Dermis blood vessel endothelial cell (primary cell): ENCODE results near the gene GPR89A. TPM values are rescaled to one million over a fixed set of nuclear protein-coding genes. Genes with fewer than 3 reads are reported as not detected.
"Not testable (repeated sequence)": the region's sequence is repeated elsewhere in the genome, so short reads cannot be mapped to it uniquely, and the experiment has no call there.

Source experiments
- DNase-seq: peaks from one replicate; pipeline ENCODE4 v3.0.0; 2010
- total RNA-seq: library from RNA; depleted of rRNA; stranded (reverse); fragments of >200 nt; gene quantifications from 2 replicates; pipeline ENCODE4 v1.2.3, GENCODE V29; 2014

GPR89A gene
- total RNA-seq, 1 donor from 2014 or later = 31.1 TPM

DNA sequence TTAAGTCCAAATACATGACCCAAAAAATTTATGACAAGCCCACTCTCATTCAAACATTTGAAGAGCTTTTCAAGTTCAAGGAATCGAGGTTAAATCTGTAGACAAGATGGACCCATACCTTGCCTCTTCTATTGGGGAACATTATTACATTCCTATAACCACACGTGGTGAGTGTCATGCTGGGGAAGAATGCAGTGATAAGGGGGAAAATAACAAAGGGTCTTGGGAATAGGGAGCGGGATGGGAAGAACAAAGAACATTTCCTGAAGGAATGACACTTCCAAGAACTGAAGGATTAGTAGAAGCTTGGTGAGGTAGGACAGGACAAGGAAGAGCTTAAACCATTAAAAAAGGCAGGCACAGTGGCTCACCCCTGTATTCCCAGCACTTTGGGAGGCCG lies 80.5 kb downstream of the GPR89A start:
- DNase-seq = no peak

DNA sequence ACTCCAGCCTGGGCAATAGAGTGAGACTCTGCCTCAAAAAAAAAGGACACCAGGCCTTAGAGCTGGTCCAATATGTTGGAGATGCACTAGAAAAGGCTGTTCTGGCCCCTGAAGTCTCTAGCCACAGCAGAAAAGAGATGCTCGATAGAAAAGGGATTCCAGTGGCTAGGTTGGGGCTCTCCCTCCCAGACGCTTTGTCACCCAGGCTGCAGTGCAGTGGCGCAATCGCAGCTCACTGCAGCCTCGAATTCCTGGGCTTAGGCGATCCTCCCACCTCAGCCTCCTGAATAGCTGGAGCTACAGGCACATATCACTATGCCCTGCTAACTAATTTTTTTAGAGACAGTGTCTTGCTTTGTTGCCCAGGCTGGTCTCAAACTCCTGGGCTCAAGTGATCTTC lies 81.1 kb downstream of the GPR89A start:
- no peak for DNase-seq

DNA sequence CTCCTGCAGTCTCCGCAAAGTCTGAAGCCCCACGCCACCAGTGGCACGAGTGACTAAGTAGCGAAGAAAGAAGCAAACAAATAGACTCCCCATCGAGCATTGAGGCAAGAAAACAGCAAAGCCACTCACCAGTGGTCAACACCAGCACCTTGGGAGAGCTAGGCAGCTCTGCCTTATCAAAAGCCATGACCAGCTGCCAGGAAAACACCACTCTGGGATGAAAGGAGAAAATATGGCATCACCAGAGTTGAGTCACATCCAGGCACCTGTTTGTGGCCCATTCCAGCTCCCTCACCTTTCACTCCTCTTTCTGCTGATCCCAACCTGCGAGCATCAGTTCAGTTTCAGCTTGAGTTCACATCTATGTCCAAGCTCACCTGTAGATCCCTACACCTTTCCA lies 82.1 kb downstream of the GPR89A start:
- DNase-seq = no peak

DNA sequence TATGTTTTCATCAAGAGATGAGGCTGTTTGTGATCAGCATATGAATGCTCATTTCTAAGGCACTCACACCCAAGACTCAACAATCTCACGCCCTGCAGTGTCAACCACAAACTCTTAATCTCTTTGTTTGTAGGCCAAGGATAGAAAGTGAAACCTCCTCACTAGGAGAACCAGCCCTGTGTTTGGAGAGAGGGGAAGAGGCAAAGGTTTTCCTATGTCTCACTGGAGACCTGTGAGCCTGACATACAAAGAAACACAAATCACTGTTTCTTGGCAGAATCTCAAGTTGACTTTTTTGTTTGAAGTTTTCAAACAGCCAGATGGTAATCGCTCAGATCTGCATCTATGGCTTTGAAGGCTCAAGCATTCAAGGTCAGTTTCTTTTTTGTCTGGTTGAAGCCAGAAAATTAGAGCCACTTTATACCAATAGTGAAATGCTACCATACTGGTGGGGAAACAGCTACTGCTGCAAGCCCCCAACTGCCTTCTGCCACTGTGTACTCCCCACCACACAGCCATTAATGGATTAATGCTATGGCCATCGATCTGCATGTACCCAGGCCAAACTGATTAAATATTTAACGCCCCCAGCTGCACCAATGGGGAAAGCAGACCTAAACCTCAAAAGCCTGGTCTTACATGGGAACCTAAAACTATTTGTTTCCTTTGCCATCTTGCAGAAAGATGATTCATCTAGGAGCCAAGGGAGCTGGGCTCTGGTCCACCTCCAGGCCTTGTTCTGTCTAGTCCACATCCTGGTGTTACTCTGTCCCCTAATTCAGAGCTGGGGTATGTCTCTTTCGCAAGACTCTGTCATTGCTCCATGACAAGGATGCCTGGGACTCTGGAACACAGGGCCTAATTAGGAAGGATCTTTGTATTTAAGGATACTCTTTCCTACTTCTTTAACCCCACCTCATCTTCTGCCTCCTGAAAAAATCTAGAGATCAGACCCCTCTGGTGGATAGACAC lies 83.1 kb downstream of the GPR89A start:
- peak; percentile 49 for DNase-seq

DNA sequence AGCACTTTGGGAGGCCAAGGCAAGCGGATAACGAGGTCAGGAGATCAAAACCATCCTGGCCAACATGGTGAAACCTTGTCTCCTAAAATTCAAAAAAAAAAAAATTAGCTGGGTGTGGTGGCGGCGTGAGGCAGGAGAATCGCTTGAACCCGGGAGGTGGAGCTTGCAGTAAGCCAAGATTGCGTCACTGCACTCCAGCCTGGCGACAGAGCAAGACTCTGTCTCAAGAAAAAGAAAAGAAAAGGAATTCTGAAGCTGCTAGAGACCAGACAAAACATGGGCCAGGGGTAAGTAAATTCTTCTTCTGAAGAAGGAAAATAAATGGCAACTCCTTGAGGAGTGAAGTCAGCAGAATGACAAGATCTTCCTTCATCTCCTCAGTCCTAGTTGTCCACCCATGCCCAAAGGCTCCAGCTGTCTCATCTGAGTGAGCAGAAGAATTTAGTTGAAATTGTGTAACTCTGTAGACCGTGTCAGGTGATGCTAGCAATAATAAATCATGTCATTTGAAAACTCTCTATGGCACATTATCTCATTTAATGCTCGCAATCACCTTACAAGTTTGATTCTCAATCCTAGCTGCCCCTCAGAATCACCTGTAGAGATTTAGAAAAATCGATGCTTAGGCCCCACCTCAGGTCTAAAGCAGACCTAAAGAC lies 85.1 kb downstream of the GPR89A start:
- no peak for DNase-seq

DNA sequence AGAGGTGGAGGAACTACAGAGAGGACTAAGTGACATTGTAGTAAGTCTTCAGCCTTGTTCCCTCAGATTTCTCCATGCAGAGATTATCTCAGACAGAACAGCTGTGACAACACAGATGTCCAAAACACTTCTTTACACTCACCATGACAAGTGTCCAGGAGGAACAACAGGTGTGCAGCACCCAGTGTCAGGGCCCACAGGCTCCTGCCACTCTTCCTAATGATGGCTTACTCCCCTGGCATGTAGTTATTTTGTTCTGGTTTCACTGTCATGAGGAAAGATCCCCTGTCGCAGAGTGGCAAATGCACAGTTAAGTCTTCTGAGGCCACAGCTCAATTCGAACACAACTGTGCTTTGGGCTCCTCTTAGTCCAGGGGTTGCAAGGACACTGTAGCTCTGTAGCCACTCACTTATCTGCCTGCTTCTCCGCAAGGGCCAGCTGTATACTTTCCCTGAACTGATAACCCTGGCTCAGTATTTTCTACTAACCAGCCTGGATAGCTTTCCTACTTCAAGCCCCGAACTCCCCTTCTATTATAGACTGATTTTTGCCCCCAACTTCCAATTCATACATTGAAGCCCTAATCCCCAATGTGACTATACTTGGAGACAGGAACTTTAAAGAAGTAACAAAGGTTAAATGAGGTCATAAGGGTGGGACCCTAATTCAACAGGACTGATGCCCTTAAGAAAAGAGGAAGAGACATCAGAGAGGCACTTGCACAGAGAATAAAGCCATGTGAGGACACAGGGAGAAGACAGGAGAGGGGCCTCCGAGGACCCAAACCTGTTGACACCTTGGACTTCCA lies 88.2 kb downstream of the GPR89A start:
- DNase-seq = no peak

DNA sequence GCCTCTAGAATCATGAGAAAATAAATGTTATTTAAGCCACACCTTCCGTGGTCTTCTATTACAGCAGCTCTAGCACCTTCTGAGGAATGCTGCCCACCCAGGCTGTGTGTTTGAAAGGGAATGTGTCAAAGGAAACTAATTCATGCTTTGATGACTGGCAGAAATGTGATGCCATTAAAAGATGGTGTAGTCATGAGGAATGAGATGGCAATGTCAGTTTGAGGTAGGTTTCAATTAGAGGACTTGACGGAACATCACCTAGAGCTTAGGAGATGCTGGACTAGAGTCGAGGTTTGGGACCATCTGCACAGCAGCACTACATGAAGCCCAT lies 88.8 kb downstream of the GPR89A start:
- no peak for DNase-seq

DNA sequence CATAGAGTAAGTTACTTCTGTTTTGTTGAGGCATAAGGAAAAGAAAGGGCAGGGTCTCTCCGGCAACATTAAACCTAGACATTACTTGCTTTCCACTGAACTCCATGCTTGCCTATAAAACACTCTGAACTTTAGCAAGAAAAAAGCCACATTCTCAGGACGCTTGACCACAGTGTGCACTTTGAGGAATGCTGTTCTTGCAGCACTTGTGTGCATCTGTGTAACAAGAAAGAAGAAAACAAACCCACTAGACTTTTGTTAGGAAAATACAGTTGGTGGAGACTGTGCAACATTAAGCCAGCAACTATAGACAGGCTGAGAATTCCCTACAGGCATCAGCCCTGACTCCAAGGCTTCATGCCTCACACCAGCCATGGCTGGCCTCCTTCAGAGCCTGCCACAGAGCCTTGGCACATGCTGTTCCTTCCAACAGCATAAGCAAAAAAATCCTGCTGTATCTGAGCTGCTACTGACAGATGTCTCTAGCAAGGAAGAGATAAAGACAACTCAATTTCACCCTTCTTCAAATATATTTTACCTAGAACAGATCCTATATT lies 93.6 kb downstream of the GPR89A start:
- no peak for DNase-seq

DNA sequence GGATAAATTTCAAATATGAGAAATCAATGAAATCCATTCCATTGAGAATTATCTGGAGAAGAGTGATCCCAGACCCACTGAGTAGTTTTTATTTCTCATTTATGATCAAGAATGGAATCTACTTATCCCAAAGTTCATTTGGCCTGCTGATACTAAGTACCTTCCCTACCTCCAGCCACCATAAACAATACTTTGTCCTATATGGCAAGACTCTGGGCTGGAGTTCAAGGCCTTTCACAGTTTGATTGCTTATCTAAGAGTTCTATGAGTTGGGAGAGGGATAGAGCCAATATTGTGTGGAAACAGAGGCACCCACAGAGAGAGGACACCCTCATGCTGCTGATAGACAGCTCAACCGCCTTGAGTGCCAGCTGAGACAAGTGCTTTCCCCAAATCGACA lies 94.3 kb downstream of the GPR89A start:
- DNase-seq = no peak

DNA sequence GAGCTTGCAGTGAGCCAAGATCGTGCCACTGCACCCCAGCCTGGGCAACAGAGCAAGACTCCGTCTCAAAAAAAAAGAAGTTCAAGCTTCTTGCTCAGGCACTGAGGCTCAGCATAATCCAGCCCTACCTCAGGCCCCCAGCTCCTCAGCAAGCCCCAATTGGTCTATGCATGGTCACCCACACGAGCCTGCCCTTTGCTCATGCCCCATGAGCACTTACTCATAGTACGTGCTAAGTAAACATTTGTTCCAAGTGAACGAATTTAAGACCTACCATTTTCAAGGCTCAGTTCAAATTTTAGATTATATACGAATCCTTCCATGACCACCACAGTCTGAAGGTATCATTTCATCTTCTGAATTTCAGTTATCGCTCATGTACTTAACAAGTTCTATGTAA lies 95.0 kb downstream of the GPR89A start:
- no peak for DNase-seq

DNA sequence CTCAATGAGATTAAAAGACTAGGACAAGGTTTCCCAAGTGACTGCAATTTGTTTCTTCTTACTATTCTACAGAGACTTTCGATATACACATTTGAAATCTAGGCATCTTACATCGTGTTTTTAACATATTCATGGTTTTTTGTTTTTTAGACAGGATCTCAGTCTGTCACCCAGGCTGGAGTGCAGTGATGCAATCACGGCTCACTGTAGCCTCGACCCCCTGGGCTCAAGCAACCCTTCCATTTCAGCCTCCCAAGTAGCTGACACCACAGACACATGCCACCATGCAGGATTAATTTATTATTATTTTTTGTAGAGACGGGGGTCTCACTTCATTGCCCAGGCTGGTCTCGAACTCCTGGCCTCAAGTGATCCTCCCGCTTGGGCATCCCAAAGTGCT lies 97.8 kb downstream of the GPR89A start:
- DNase-seq = no peak

DNA sequence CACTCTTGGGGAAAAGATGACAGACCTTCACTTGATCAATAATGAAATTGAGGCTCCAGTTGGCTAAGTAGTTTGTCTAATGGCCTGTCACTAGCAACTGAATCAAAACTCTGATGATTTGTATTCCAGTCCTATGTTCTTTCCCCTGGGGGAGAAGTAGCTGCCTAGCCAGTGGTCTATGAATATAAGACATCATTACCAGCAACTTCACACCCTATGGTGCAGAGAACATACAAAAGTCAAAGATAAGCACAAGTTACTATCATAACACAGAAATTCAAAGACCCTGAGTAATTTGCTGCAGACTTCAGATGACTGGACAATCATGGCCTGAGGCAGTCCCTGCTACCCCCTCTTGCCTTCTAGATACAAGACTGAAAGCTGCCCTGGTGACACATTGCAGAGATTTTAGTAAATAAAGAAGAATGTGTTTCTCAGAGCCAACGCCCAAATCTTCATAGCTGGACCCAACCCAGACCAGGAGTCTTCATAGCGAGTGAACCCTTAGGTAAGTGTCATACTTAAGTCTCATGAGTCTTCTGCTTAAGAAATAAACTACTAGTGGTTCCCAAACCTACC lies 98.4 kb downstream of the GPR89A start:
- no peak for DNase-seq

DNA sequence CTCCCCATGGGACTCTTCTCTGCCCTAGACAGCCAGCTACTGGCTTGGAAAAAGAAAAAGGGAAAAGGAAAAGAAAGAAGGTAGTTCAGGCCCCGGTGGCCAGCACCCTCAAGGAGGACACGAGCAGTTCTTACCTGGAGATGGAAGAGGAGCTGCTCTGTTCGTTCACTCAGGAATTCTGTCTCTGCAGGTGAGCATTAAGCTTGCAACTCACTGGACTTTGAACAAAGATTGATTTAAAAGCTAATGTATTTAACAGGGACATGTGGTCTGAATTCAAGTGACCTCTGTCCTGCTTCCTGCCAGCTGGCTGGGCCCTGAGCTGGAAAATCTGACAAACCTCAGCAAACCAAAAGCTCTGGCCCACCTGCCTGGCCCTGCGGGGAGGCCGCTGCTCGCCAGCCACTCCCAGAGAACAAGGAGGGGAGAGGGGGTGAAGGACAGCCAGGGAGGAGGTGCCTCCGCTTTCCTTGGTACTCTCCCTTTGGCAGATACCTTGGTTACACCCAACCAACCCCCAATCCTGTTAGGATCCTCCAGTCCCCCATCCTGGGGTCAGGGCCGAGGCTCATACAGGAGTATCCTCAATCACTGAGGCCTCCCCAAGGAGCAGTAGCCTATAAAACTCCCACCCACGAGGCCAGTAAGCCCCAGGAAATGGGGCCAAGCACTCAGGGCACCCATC lies 99.5 kb downstream of the GPR89A start, which contains the start of gene PDZK1:
Gene PDZK1, minus strand, starts transcription at position 186 of the 685 bp plus-strand sequence. CDS start 19,347 bp downstream, outside the sequence.
- no peak for DNase-seq

DNA sequence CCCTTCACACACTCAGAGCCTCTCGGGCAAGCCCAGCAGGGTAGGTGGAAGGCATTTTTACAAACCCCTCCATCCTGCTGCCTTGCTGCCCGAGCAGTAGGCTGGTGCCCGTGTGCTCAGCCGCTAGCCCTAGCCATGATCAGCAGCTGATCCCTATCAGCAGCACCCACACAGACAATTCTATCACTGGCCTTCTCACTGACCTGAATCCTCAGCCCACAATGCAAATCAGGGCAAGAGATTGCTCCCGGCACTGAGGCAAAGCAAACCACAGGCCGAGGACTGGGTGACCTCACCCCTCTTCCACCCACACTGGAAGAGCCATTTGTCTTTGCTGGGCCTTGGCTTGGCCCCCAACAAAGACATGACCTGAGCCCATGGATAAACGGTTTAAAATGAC lies 100.3 kb downstream of the GPR89A start:
- no peak for DNase-seq

DNA sequence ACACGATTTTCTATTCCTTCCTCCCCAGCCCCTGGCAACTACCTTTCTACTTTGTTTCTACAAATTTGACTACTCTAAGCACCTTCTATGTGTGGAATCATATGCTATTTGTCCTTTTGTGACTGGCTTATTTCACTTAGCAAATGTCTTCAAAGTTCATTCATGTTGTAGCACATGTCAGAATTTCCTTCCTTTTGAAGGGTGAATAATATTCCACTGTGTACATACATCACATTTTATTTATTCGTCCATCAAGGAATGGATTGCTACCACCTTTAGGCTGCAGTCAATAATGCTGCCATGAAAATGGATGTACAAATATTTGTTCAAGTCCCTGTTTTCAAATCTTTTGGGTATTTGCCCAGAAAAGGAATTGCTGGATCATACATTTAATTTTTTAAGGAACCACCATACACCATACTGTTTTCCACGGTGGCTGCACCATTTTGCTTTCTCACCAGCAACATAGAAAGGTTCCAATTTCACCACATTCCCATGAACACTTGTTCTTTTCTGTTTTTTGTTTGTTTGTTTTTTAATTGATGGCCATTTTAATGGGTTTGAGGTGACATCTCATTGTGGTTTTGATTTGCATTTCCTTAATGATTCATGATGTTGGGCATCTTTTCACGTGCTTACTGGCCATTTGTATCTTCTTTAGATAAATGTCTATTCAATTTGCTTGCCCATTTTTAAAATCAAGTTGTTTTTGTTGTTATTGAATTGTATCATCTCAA lies 102.7 kb downstream of the GPR89A start:
- DNase-seq = no peak

DNA sequence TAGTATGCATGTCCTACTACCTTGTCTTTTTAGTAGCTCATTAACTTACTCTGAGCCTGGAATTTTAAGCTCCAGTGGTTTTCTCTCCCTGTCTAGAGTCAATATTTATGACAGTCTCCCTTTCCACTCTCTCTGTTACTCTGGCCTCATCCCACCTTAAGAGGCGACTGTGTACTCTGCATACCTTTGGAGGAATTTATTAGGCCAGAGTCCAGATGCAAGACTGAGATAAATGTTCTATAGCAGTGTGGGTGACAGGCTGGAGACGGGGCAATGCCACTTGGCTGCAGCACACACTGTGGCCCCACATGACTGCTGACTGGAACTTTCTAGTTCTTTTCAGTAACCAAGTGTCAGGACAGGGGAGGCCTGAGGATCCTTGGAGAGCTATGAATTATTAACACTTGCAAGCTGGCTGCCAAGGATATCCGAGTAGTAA lies 103.4 kb downstream of the GPR89A start:
- DNase-seq = no peak

DNA sequence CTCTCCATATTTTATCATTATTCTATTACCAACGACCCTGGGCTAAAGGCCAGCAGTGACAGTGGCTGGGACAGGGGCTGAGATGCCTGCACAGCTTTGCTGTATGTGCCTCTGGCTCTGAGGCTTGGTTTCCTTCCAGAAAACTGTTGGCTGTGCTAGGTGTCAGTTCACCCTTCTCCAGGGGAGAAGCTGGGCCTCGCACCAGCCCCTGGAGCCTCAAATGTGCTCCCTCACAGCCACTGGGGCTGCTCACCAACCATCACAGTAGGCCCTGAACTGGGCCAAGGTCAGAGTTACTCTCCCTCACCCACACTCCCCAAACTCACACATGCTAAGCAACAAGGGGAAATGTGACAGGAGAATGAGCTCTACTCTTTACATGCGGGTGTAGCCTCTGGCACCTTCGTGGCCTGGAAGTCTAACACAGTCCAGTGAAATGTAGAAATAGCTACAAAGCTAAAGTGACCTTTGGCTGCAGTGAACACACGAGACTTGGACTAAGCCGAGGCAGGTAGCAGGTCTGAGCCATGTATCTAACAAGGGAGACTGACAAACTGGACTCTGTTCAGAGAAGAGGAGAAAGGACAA lies 106.8 kb downstream of the GPR89A start:
- DNase-seq = no peak

DNA sequence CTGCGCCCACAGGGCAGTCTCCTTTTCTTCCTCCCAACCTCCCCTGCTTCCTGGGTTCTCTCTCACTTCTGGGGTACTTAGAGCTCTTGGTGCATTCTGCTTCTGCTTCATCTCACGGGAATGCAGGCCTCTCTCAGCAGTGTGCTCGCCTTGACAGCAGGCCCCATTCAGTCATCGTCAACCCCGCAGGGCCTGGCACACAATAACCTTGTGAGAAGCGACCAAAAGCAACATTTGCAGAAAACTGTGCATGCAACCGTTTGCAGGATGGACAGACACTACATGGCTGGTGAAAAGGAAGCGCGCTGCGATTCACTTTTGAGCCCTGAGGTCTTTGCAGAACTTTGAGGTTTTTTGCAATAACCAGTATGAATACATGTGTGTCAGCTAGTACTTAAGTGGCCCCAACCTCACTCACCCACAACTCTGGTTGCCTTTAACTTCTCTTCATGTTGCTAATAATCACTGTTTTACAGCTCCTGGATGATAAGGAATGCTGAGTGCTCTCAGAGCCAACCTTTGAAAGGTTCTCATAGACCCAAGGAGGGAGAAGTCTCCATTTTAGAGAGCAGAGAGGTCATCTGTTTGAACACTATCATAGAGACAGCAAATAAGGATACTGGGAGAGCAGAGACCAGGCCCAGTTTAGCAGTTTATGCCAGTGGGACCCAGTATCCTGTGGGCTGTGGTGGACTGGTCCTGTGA lies 109.0 kb downstream of the GPR89A start:
- DNase-seq = no peak

DNA sequence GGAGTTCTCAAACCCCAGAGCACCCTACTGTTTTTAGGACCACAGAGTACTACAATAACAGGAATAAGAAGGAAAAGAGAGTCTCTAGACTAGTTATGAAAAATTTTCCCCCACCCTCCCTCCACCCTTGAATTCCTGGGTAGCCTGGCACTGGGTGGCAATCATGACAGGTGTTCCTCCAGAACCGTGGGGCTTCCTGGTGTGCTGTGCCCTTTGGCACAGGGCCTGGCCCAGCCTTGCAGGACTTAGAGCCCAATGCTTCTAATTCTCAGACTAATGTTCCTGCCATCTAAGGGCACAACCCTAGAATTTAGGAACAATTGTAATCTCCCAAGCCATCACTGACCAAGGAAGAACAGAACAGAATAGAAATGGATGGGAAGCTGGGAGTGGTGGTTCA lies 110.0 kb downstream of the GPR89A start:
- DNase-seq = no peak

DNA sequence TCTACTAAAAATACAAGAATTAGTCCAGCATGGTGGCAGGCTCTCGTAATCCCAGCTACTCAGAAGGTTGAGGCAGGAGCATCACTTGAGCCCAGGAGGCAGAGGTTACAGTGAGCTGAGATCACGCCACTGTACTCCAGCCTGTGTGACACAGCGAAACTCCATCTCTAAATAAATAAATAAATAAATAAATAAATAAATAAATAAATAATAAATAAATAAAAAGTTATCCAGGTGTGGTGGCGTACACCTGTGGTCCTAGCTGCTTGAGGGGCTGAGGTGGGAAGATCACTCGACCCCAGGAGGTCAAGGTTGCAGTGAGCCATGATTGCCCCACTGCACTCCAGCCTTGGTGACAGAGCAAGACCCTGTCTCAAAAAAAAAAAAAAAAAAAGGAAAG lies 110.7 kb downstream of the GPR89A start:
- DNase-seq = not testable (repeated sequence)
